ENCODE data around the gene SEM1.

SEM1 gene

DNA sequence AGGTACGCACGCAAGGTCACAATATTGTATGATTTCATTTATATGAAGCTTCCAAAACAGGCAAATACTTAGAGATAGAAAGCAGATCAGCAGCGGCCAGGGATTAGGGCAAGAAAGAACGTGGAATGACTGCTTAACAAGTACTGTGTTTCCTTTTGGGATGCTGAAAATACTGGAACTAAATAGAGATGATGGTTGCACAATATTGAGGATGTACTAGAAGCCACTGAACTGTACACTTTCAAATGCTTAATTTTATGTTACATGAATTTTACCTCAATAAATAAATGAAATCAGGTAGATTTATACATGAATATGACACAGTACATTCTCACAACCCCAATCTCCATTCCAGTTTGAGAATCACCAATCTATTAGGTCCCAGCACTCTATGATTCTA, 15.6 kb downstream of the SEM1 start:
- Histone ChIP-seq H3K36me3 (ENCODE audit: insufficient read depth) (0 out of 2 replicates have a peak, but pooled peaks cover 7% of the 10 kb centered on the region), H3K27me3 (ENCODE audit: insufficient read depth, low read depth) (no peaks in the 10 kb centered on the region), H3K27ac (no peak overlapping the region), H3K79me2 (ENCODE audit: insufficient read depth, low read depth) (peaks cover 71% of the 10 kb centered on the region; the same call in 1 of the 2 replicates), H3K9ac (no peak overlapping the region), H4K20me1 (ENCODE audit: insufficient read depth) (peaks cover 10% of the 10 kb centered on the region; the same call in 1 of the 2 replicates), H3K4me3 (IDR thresholded peaks at IDR 0.05; ENCODE audit: insufficient read depth, low read depth, low read length) (no peak overlapping the region), H3K4me2 (no peak overlapping the region), H2AFZ (ENCODE audit: low read depth) (no peak overlapping the region), H3K4me1 (ENCODE audit: low read depth, poor library complexity, severe bottlenecking) (no peaks in the 10 kb centered on the region)
- no peak for TF ChIP-seq CTCF (conservative IDR thresholded peaks at IDR 0.05; ENCODE audit: low read depth, low read length)

DNA sequence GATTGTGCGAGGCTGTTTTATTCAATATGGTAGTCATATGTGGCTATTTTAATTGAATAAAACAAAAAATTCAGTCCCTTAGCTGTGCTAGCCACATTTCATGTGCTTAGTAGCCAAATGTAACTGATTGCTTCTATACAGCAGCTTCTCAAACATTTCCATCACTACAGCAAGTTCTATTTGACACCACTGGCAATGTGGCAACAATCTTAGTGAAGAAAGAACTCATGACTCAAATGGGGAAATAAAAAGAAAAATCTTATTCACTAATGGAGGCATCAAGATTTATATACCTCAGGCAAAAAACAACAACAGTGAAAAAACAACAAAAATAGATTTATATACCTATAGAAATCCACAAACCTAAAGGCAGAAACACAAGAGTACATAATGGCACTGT, 17.9 kb downstream of the SEM1 start:
- no peak overlapping the region for H3K4me2 ChIP-seq
- peaks cover 52% of the 10 kb centered on the region; the same call in 1 of the 2 replicates for H3K79me2 ChIP-seq (ENCODE audit: insufficient read depth, low read depth)
- H3K4me1 ChIP-seq (ENCODE audit: low read depth, poor library complexity, severe bottlenecking): no peaks in the 10 kb centered on the region
- no peak overlapping the region for H3K4me3 ChIP-seq (IDR thresholded peaks at IDR 0.05; ENCODE audit: insufficient read depth, low read depth, low read length)
- no peak overlapping the region for H2AFZ ChIP-seq (ENCODE audit: low read depth)
- no peaks in the 10 kb centered on the region for H3K27me3 ChIP-seq (ENCODE audit: insufficient read depth, low read depth)
- H3K9ac ChIP-seq: no peak overlapping the region
- H3K27ac ChIP-seq: no peak overlapping the region
- H4K20me1 ChIP-seq (ENCODE audit: insufficient read depth): peaks cover 10% of the 10 kb centered on the region; the same call in 1 of the 2 replicates
- H3K36me3 ChIP-seq (ENCODE audit: insufficient read depth): peaks cover 14% of the 10 kb centered on the region; the same call in 1 of the 2 replicates
- no peak for TF ChIP-seq CTCF (conservative IDR thresholded peaks at IDR 0.05; ENCODE audit: low read depth, low read length)

DNA sequence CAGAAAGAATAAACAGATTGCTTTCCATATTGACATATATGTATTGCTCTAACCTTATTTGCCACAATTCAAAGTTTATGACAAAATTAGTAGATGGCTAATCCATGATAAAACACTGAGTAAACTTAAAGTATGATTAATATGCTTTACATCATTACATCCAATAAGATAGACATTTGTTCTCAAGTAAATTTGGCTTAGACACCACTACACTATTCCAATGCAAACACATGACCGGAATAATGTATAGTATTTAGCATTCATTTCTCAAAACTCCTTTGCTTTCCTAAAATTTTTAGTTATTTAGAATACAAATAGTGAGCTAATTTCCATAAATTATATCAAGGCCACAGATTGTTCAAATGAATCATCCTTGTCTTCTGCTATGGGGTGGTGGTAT, 20.2 kb downstream of the SEM1 start:
- no peak overlapping the region for H3K27ac ChIP-seq
- no peak overlapping the region for H3K4me2 ChIP-seq
- H3K4me1 ChIP-seq (ENCODE audit: low read depth, poor library complexity, severe bottlenecking): peaks cover 12% of the 10 kb centered on the region
- no peaks in the 10 kb centered on the region for H3K27me3 ChIP-seq (ENCODE audit: insufficient read depth, low read depth)
- H4K20me1 ChIP-seq (ENCODE audit: insufficient read depth): peaks cover 10% of the 10 kb centered on the region; the same call in 1 of the 2 replicates
- no peak overlapping the region for H2AFZ ChIP-seq (ENCODE audit: low read depth)
- peaks cover 14% of the 10 kb centered on the region; the same call in 1 of the 2 replicates for H3K36me3 ChIP-seq (ENCODE audit: insufficient read depth)
- H3K9ac ChIP-seq: no peak overlapping the region
- H3K79me2 ChIP-seq (ENCODE audit: insufficient read depth, low read depth): peaks cover 30% of the 10 kb centered on the region; the same call in 1 of the 2 replicates
- TF ChIP-seq CTCF (conservative IDR thresholded peaks at IDR 0.05; ENCODE audit: low read depth, low read length): no peak
- H3K4me3 ChIP-seq (IDR thresholded peaks at IDR 0.05; ENCODE audit: insufficient read depth, low read depth, low read length): no peak overlapping the region

DNA sequence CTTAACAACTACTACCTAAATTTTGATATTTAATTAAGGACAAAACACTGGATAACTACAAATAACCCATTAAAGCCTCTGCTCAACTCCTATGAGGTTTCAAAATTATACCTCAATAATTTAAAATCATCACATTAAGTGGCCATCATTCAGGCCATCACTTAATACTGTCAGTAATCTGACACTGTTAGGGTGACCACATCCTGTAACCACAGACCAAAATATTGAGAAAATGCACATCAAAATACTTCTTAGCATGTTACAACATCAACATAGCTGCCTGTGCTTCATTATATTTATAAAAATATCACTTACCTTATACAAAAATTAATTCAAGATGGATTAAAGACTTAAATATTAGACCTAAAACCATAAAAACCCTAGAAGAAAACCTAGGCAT, 23.3 kb downstream of the SEM1 start:
- Histone ChIP-seq H3K79me2 (ENCODE audit: insufficient read depth, low read depth) (peaks cover 12% of the 10 kb centered on the region; the same call in 1 of the 2 replicates), H3K4me1 (ENCODE audit: low read depth, poor library complexity, severe bottlenecking) (peaks cover 12% of the 10 kb centered on the region), H3K27me3 (ENCODE audit: insufficient read depth, low read depth) (no peaks in the 10 kb centered on the region), H2AFZ (ENCODE audit: low read depth) (no peak overlapping the region), H3K36me3 (ENCODE audit: insufficient read depth) (peaks cover 9% of the 10 kb centered on the region; the same call in 1 of the 2 replicates), H3K4me2 (no peak overlapping the region), H3K9ac (no peak overlapping the region), H4K20me1 (ENCODE audit: insufficient read depth) (peaks cover 9% of the 10 kb centered on the region; the same call in 1 of the 2 replicates), H3K27ac (no peak overlapping the region), H3K4me3 (IDR thresholded peaks at IDR 0.05; ENCODE audit: insufficient read depth, low read depth, low read length) (no peak overlapping the region)
- no peak for TF ChIP-seq CTCF (conservative IDR thresholded peaks at IDR 0.05; ENCODE audit: low read depth, low read length)
